GM23338 (cell line): ENCODE data around the gene AGER.

Experiments used
- CREB1 ChIP-seq: fragments of 250-450 bp; sonication (Bioruptor Pico); IDR thresholded peaks from 2 replicates; pipeline ENCODE4 v1.5.0; 2020; ENCODE audit warnings: low read depth, mild to moderate bottlenecking, moderate library complexity
- CTCF ChIP-seq, 2 experiments: fragments of 200-600 bp in 1 of 2; sonication (generic) in 1 of 2; conservative IDR thresholded peaks; 2 replicates each; pipeline versions ENCODE4 v1.5.1 to v1.6.1; 2016 to 2017; ENCODE audit warnings: antibody characterized with exemption in 2 of 2, low read depth in 2 of 2, mild to moderate bottlenecking in 2 of 2, moderate library complexity in 1 of 2
- EZH2phosphoT487 ChIP-seq: fragments of 200-600 bp; sonication (generic); IDR thresholded peaks from one replicate; pipeline ENCODE4 v1.8.1; 2018; ENCODE audit warnings: antibody characterized with exemption; ENCODE audit not compliant: unreplicated experiment
- POLR2AphosphoS5 ChIP-seq: IDR thresholded peaks from 2 replicates; pipeline ENCODE4 v1.6.1; 2016; ENCODE audit warnings: antibody characterized with exemption, low read depth

DNA sequence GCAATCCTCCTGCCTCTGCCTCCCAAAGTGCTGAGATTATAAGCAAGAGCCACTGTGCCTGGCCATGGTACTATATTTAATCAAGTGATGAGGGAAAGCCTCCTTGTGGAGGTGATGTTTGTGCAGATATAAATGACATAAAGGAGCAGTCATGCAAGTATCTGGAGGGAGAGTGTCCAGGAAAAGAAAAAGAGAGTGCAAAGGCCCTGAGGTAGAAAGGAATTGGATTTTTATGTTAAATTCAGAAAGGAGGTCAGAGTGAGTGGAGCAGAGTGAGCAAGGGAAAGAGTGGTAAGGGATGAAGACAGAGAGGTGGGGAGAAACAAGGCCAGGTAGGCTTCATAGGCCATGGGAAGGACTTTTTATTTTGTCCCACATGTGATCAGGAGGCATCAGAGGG lies 46.6 kb downstream of the AGER start:
- TF ChIP-seq CTCF (conservative IDR thresholded peaks at IDR 0.05; ENCODE audit: low read depth in 2 of 2): no peak
- TF ChIP-seq POLR2AphosphoS5: no peak
- no peak for TF ChIP-seq EZH2phosphoT487
- no peak for TF ChIP-seq CREB1 (CRISPR knock-in tag)
